HG02610 (cell line): ENCODE results near the gene KRTAP15-1.

Experiments
- ATAC-seq: cut with Tn5 transposase; IDR thresholded peaks from one replicate; pipeline ENCODE4 v1.9.1; 2021; ENCODE audit warnings: mild to moderate bottlenecking, moderate library complexity; ENCODE audit not compliant: unreplicated experiment

Gene KRTAP15-1, protein sequence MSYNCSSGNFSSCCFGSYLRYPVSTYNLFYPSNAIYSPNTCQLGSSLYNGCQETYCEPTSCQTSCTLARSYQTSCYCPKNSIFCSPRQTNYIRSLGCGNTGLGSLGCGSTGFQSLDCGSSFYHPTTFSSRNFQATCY

DNA sequence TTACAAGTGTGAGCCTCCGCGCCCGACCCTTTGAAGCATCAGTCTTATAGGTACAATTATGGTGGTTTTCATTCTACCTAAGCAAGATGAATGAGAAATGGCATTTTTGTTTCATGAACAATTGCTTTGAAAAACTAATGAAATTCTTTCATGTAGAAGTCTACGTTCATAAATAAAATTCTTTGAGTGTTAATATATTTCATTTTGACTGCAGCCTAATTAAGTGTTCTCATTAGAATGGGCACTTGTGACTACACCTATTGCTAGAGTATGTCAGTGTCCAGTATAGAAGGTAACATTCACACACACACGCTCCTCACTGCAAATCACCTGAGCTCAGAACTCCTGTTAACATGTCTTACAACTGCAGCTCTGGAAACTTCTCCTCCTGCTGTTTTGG, at the start of gene KRTAP15-1:
Gene KRTAP15-1, plus strand, starts transcription at position 301 of the 400 bp plus-strand sequence. Its CDS starts 53 bp downstream, at position 354.
- ATAC-seq = no peak

DNA sequence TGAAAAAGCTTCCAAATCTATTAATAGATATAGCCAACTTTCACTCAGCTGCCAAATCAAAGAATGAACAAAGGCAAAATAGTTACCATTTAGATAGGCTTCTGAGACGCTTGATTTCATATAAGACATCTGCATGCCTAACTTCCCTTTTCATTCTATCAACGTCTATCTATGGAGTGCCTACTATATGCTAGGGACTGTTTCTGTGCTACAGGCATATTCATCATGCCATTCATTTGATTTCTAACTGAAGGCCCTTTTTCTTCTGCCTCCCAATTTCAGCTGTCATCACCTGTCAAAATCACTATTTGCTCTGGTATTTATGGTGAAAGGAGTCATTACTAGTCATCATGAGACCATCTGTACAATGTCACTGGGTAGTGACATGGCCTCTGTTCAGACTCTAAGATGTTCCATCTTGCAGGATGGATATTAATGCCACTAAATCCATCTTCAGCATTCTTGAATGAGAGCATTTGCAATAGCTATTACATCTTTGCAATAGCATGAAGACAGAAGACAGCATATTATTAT, 48.5 kb upstream of the KRTAP15-1 start:
- no peak for ATAC-seq

DNA sequence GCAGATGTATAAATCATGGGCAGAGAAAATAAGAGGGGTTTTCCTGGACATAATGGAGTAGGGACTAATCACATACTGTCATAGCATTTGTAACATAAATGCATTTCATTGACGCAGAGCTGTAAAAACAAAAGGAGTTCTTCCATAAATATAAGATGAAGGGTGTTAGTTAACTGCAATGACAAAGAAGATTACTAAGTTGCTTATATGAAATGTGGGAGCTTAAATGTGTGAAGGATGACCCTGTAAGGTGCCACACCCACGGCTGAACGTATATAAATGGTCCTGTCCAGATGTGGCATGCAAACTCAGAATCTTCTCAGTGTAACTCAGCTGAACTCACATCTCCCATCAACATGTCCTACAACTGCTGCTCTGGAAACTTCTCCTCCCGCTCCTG, 44.3 kb upstream of the KRTAP15-1 start, which contains the start of gene KRTAP13-1:
Gene KRTAP13-1, plus strand, starts transcription at position 301 of the 400 bp plus-strand sequence. Its CDS starts 56 bp downstream, at position 357.
- no peak for ATAC-seq

DNA sequence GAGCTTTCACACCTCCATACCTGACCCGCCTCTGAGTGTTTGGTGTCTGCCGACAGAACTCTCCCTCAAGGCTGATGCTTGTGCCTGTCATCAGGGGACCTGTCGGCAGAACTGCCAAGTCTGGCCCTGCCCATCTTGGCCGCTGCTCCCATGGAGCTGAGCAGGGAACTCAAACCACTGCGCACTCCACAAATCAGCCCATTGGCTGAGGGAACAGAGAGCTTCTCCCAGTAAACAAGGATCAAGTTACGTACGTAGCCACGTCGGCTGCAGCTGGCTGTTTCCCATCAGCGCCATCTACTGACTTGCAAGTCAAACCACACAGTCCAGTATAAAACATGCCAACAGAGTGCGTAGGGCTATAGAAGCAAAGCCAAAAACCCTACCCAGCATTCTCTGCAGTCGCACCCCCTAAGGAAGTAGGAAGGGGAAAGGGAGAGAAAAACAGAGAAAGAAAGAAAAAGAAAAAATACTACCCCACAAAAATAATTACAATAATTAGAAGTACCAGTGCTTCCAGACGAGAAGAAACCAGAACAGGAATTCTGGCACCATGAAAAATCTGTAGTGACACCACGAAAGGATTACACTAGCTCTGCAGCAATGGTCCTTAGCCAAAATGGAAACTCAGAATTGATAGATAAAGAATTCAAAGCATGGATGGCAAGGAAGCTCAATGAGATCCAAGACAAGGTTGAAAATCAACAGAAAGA, 31.1 kb upstream of the KRTAP15-1 start:
- ATAC-seq = no peak

DNA sequence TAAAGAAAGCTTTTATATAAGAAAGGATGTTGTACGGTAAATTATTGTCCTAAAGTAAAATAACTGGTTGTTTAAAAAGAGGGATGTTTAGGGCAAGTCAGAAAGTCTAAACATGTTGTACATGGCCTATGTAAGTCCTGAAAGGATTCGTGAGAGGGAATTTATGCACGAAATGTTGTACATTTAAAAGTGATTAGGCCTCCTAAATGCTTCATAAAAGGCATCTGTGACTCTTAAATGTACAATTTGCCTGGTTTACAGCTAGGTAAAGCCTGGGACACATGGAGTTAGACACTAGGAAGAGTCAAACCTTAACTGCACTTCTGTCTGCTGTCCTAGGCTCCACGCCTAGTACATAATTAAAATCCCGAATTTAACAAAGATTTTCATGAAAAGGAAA, 24.1 kb upstream of the KRTAP15-1 start:
- ATAC-seq = no peak

DNA sequence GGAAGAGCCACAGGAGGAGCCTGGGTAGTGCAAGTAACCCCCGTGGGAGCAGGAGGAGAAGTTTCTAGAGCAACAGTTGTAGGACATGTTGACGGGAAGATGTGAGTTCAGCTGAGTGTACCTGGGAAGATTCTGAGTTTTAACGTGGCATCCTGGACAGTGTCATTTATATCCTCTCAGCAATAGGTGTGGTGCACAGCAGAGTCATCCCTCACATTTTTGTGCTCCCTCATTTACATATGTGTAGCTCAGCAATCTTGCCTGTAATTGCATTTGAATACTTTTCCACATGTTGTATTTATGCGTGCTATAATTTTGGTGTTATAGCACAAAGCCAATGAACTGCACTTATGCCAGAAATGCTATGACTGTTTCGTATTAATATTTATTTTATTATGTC, 14.2 kb upstream of the KRTAP15-1 start, which contains the start of gene KRTAP13-3:
Gene KRTAP13-3, minus strand, starts transcription at position 101 of the 400 bp plus-strand sequence. Its CDS starts 14 bp downstream, at position 87.
- no peak for ATAC-seq

DNA sequence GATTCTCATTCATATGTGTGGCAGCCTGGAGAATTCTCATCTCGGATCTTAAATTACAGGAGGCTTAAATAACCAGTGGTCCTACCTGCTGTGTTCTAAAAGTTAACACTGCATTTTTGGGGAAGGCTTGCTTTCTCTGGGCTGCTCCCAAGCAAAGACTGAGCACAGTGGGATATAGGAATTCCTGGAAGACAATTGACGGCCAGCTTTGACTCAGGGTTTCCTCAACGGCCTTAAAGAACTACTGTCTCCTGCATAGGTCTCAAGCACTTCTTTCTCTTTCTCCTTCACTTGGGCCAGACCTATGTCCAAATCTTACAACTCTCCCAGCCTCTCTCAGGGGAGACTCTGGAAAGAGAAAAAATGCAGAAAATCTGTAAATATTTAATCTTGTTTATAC, 13.3 kb upstream of the KRTAP15-1 start:
- no peak for ATAC-seq

DNA sequence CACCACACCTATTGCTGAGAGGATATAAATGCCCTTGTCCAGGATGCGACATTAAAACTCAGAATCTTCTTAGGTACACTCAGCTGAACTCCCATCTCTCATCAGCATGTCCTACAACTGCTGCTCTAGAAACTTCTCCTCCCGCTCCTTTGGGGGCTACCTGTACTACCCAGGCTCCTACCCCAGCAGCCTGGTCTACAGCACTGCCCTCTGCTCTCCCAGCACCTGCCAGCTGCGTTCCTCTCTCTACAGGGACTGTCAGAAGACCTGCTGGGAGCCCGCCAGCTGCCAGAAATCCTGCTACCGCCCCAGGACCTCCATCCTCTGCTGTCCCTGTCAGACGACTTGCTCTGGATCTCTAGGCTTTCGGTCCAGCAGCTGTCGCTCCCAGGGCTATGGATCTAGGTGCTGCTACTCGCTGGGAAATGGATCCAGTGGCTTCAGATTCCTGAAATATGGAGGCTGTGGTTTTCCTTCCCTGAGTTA, 9.9 kb upstream of the KRTAP15-1 start, which contains the start of gene KRTAP13-4:
Gene KRTAP13-4, plus strand, starts transcription at position 51 of the 486 bp plus-strand sequence. Its CDS starts 56 bp downstream, at position 107.
- ATAC-seq = no peak

DNA sequence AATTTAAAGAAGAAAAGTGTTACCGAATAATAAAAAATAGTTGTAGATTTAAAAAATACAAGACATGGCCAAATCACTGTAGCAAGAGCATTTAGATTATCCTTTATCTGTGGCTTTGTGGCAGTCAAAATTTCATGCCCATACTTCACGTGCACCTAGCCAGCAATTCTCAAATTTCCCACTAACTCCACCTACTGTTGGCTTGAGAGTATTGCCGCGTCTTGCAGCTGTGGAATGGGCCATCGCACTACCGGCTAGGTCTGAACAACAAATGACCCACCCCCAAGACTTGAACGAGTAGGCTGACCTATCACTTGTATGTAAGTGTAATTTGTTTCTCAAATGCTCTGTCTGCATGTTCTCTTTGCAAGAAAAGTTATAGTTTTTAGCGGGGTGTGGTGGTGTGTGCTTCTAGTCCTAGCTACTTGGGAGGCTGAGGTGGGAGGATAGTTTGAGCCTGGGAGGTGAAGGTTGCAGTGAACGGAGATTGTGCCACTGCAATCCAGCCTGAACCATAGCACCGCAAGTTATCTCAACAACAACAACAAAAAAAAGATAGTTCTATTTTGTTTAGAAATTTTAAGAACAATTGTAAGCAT, 5.9 kb upstream of the KRTAP15-1 start:
- peak; percentile 65 for ATAC-seq

DNA sequence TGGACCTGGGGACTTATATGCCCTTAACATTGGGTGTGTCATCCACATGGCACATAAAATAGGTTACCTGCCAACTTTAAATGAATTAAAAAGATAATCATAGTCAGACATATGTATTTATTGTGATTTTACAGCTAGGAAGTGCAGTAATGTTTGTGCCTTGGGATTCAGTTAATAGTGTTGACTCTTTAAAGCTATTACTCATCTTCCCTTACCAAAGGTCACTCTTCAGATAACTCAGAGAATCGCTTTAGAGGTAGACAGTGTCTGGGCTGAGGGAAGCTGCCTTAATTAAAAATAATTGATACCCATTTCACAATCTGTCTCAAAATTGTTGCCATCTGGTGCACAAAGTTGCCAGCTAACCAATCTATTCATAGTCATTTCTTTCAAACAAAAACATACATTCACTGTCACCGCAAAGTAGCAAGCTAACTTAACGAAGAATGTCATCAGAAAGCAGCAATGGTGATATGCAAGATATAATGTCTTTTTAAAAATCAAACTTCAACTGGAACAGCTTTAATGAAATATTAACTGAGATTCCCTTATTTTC, 3.0 kb upstream of the KRTAP15-1 start:
- no peak for ATAC-seq

DNA sequence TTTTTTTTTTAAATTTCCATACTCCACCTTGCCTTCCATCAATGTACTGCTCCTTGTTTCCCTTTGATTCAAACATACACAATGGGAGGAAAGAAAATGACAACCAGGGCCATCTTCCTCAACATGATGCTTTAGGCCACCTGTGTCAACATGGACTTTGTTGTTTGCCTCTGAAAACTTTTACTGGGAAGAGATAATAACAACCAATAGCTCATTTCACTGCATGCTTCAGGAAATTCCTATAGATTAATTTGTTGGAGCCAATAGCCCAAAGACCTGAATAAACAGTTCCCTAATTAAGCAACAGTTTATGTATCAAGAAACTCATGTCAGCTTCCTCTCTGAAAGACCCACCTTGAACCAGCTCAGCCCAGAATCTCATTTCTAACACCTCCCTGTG, 3.2 kb downstream of the KRTAP15-1 start:
- no peak for ATAC-seq

DNA sequence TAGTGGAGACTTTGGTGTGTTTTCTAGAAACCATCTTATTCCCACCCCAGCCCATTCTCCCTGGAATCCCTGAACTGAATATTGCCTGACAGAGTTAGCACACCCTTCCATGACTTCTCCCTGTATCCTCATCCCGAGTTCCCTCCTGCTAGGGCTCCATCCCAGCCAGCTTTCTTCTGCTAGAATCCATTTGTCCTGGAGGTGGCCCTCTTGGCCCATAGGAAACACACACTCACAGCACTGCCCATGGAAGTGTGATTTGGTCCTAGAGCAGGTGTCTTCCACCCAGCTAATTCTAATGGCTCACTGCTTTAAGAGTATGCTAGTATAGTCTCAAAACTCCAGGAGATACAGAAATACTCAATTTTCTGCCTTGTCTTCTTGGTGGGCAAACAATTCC, 4.1 kb downstream of the KRTAP15-1 start:
- ATAC-seq = no peak

DNA sequence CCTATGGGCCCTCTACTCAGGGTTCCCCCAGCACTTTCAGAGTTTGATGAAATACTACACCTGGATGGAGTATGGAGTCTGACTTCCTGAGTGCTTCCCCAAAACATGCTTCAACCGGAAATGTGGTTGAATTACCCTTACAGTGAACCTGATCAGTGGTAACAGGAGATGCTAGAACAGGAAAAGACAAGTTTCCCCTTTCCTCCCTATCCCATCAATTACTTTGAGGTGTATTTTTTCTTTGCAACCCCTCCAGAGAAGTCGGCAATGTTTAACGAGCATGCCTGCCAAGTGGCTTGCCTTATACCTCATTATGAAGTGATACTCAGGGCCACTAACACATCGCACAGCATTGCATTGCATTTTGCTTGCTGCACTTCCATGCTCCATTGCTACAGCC, 7.0 kb downstream of the KRTAP15-1 start:
- ATAC-seq = no peak

DNA sequence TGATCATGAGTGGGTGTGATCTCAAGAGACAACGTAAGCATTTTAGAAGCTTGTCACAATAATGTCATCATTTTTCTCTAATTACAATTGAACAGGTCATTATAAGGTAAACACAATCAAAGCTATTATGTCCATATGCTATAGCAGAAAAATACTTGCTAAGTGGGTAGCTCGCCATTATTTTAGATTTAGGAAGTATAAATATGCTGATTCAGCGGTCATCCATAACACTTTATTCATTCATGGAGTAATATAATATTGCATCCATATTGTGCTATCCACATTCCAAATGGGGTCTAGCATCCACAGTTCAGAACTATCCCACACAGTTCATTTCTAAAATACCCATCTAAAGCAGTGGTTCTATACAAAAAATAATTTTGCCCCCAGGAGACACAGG, 8.4 kb downstream of the KRTAP15-1 start:
- ATAC-seq = no peak

DNA sequence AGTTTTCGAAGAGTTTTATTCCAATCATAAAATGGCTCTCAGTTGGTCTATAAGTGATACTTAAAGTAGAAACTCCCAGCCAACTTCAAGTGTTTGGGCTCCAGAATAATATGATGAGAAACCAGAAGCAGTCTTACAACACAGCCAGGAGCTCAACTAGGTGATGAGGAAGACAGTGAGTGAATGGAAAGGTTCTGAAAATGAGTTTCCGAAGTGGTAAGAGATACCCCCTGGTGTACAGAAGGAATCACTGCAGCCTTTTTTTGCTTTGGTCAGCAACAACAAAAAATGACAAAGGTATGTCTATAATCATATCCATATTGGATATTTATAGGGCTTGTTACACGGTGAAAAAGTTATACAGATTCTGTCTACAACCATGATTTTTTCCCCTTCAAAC, 23.6 kb downstream of the KRTAP15-1 start:
- no peak for ATAC-seq

DNA sequence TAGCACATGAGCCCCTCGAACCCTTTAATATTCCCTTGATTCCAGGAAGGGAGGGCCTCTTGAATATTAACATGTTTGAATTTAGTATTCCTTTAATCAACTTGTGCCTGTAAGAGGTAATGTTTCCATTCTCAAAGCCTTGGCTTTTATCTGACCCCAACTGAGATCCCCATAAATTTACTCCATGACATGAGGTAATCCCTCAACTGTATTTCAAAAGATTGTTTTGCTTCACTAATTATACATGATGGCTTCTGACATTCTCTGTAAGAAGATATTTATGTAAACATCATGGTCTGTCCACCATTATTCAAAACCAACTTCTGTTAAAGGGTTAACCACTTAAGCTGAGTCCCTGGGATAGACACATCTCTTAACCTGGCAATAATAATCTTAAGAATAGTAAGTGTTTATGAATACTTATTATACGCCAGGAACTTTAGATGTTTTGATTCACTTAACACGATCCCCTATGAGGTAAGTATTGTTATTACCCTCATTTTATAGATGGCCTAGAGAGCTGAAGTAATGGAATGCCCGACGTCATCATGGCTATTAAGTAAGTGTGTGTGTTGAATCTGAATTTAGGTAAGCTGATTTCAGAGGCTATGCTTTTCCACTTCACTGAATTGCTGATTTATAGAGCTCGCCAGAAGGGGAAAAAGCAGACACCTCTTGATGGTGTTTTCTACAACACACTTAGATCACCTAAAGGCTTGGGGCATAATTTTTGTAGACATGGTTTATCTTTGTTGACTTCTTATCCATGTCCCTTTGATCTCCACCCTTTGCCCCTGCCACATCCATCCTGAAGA, 29.0 kb downstream of the KRTAP15-1 start:
- no peak for ATAC-seq

DNA sequence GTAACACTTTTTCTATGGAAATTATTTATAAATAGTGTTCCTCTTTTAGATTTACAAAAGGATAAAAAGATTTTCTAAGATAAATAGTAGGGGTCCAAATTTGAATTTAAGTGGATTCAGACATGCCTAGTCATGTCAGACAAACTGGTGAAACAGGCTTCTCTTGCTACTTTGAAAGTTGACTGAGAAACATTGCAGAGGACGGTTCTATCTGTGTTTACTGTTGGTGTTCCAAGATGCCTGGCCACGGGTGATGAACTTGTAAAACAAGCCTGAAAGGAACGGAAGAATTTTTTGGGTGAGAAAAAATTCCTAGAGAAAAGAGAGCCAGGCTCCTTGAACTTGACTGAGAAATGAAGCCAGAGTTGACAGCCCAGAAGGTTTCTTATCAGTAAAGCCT, 37.9 kb downstream of the KRTAP15-1 start:
- no peak for ATAC-seq

DNA sequence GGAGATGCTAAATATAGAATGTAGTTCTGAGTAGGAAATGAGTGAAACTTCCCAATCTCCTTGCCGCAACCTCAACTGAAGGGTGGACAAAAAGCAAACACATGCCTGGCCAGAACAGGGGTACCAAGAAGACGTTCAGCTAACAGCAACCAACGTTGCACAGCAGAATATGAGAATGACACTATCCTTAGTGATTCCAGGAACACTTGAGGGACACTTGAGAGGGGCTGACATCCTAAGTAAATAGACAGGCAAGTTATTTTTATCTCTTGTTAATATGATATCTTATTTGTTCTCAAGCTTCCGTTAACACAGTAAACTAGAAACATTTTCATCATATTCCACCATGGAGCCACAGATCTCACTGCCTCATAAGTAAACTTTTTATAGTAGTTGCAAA, 39.2 kb downstream of the KRTAP15-1 start:
- ATAC-seq = no peak

DNA sequence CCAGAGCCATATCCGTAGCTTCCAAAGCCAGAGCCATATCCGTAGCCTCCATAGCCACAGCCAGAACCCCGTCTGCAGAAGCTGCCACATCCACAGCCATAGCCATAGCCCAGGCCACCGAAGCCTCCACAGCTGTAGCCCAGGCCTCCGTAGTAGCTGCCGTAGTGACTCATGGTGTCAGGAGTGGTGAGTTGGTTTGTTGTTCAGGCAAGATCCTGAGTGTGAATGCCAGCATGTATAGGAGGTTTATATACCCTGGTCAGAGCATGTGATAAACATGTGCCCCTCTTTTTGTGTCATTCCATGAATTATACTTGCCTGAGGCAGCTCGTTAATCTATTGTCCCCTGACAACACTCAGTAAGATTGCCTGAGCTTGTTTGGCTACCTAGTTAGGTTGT, 40.1 kb downstream of the KRTAP15-1 start, which contains the start of gene KRTAP19-1:
Gene KRTAP19-1, minus strand, starts transcription at position 223 of the 400 bp plus-strand sequence. Its CDS starts 50 bp downstream, at position 173.
- no peak for ATAC-seq

DNA sequence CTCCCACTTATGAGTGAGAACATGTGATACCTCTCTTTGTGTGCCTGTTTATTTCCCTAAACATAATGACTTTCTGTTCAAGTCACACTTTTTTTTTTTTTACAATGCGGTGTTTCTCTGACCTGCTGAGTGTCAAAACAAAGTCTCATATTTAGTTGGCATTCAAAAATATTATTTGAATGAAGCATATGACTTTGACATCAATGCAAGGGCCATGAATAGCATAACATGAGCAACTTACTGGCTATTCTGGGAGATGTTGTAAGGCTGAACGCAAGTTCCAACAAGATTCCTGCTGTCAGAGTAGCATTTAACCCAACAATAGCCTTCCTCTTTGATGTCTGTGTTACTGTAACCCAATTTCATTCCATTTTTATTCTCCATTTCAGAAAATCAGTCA, 42.1 kb downstream of the KRTAP15-1 start:
- no peak for ATAC-seq
